Renal cortex interstitium (tissue), 11 donors: ENCODE results near the gene FAM72B. TPM values are rescaled to one million over a fixed set of nuclear protein-coding genes. Genes with fewer than 3 reads are reported as not detected.
"Not testable (repeated sequence)": the region's sequence is repeated elsewhere in the genome, so short reads cannot be mapped to it uniquely, and the experiment has no call there.

ENCODE experiments used
- DNase-seq, 11 donors: peaks; one replicate each; pipeline ENCODE4 v3.0.0-alpha.2; 2013; ENCODE audit warnings: low read depth in 9 of 11, low spot score in 4 of 11; ENCODE audit errors: extremely low read depth in 1 of 11
- polyA plus RNA-seq, 3 donors: library from polyadenylated mRNA; unstranded; fragments of 120-200 nt; gene quantifications; one replicate each; pipeline ENCODE4 v1.2.1, GENCODE V29; 2013; ENCODE audit not compliant: insufficient read length in 3 of 3

Gene FAM72B
- polyA plus RNA-seq, 3 donors, result 3.9 to 5.2 (median 5.0) TPM

GRCh38 chr1:121205786-121206711 lies 21.9 kb upstream of the FAM72B start:
- DNase-seq, result not testable (repeated sequence)

- DNase-seq, result not testable (repeated sequence)
These were observed 18.8 kb upstream of the FAM72B start for GRCh38 chr1:121202986-121203385.

- not testable (repeated sequence) for DNase-seq
These were observed 17.1 kb upstream of the FAM72B start for GRCh38 chr1:121200985-121201981.

GRCh38 chr1:121200232-121200631 lies 16.1 kb upstream of the FAM72B start:
- not testable (repeated sequence) for DNase-seq

- not testable (repeated sequence) for DNase-seq
These were observed 15.6 kb upstream of the FAM72B start for GRCh38 chr1:121199763-121200162.

GRCh38 chr1:121197095-121197882 lies 13.1 kb upstream of the FAM72B start:
- DNase-seq, result not testable (repeated sequence)

GRCh38 chr1:121192512-121192911 lies 8.4 kb upstream of the FAM72B start:
- not testable (repeated sequence) for DNase-seq

GRCh38 chr1:121187914-121188313 lies 3.8 kb upstream of the FAM72B start:
- not testable (repeated sequence) for DNase-seq

- not testable (repeated sequence) for DNase-seq
These were observed 2.1 kb upstream of the FAM72B start for GRCh38 chr1:121186191-121186590.

GRCh38 chr1:121185140-121185708 lies 1.1 kb upstream of the FAM72B start:
- DNase-seq, result not testable (repeated sequence)

- not testable (repeated sequence) for DNase-seq
These were observed 273 bp downstream of the FAM72B start for GRCh38 chr1:121183867-121184266.

- not testable (repeated sequence) for DNase-seq
These were observed 5.9 kb downstream of the FAM72B start for GRCh38 chr1:121178197-121178596.

- DNase-seq, result not testable (repeated sequence)
These were observed 7.5 kb downstream of the FAM72B start for GRCh38 chr1:121176649-121177048.

- DNase-seq, result not testable (repeated sequence)
These were observed 15.9 kb downstream of the FAM72B start for GRCh38 chr1:121168152-121168668.

- not testable (repeated sequence) for DNase-seq
These were observed 16.9 kb downstream of the FAM72B start for GRCh38 chr1:121167225-121167738.

GRCh38 chr1:121165296-121165695 lies 18.8 kb downstream of the FAM72B start:
- not testable (repeated sequence) for DNase-seq

GRCh38 chr1:121163850-121164757 lies 20.0 kb downstream of the FAM72B start:
- not testable (repeated sequence) for DNase-seq
